Retinal pigment epithelial cell (primary cell): Measurements from ENCODE around the gene RAB30.

Source experiments
- DNase-seq: peaks from one replicate; pipeline ENCODE4 v3.0.0-alpha.2; 2010; ENCODE audit warnings: low read depth
- H3K4me3 ChIP-seq: 2 replicates; pipeline ENCODE4 v1.5.1; 2011; ENCODE audit warnings: mild to moderate bottlenecking, low read length, control low read depth, moderate library complexity
- CTCF ChIP-seq: conservative IDR thresholded peaks from 2 replicates; pipeline ENCODE4 v1.5.1; 2011; ENCODE audit warnings: low read depth, low read length, control low read depth, inconsistent platforms

RAB30 gene

GRCh38 chr11:83063073-83063754, 8.5 kb downstream of the RAB30 start:
- H3K4me3 ChIP-seq: no peak overlapping the region
- no peak for TF ChIP-seq CTCF
- no peak for DNase-seq

- no peak for TF ChIP-seq CTCF
- DNase-seq: no peak
- H3K4me3 ChIP-seq: no peak overlapping the region
Observed at GRCh38 chr11:83061883-83062282, 9.8 kb downstream of the RAB30 start.

GRCh38 chr11:83060965-83061364, 10.7 kb downstream of the RAB30 start:
- no peak overlapping the region for H3K4me3 ChIP-seq
- DNase-seq: no peak
- no peak for TF ChIP-seq CTCF

GRCh38 chr11:83057721-83058120, 14.0 kb downstream of the RAB30 start:
- no peak for DNase-seq
- no peak for TF ChIP-seq CTCF

GRCh38 chr11:83056611-83057010, 15.1 kb downstream of the RAB30 start:
- TF ChIP-seq CTCF: no peak
- no peak overlapping the region for H3K4me3 ChIP-seq
- DNase-seq: no peak

More at GRCh38 chr11:83057721-83058120, 14.0 kb downstream of the RAB30 start:
- H3K4me3 ChIP-seq: no peak overlapping the region

GRCh38 chr11:83056204-83056603, 15.5 kb downstream of the RAB30 start:
- TF ChIP-seq CTCF: no peak
- no peak for DNase-seq
- no peak overlapping the region for H3K4me3 ChIP-seq

- H3K4me3 ChIP-seq: no peak overlapping the region
- no peak for DNase-seq
- no peak for TF ChIP-seq CTCF
Observed at GRCh38 chr11:83054904-83055380, 16.8 kb downstream of the RAB30 start.
